Measurements from ENCODE around the gene LRRC75A. TPM values are rescaled to one million over a fixed set of nuclear protein-coding genes. Genes with fewer than 3 reads are reported as not detected.

LRRC75A gene
- total RNA-seq, 6 donors from 2014 or later: 2.1 to 7.3 (median 5.2) TPM

DNA sequence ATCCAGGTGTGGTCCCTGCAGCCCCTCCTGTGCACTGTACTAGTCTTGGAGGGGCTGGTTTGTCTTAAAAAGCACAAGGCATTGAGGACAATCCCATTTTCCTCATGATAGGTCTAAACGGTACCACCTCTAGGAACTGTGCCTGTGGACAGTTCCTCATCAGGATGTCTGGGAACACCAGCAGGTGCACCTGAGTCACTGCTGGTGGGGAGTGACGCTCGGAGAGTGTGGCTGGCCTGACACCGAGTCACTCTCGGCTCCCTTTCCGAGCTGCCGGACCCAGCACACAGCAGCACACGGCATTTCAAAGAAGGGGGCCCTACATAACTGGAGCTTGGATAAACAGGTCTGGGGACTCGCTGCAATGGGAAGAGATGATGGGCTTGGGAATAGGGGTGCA, 25.6 kb downstream of the LRRC75A start:
- Histone ChIP-seq H3K9me3 (no peaks in the 10 kb centered on the region), H3K36me3 (no peaks in the 10 kb centered on the region), H3K4me3 (no peak overlapping the region), H3K4me1 (peaks cover 0 to 15% (median 6%) of the 10 kb centered on the region in 4 donors), H3K27me3 (no peaks in the 10 kb centered on the region), H3K27ac (no peak overlapping the region)
- DNase-seq: no peak
- 83 to 88% methylated on average over 9 of the region's 9 CpGs for WGBS, 2 donors
- no peak for ATAC-seq (ENCODE audit: low FRiP score in 2 of 2)
- no peak for TF ChIP-seq EP300 (IDR thresholded peaks at IDR 0.05)
- TF ChIP-seq POLR2AphosphoS5 (IDR thresholded peaks at IDR 0.05): no peak
- TF ChIP-seq POLR2A (IDR thresholded peaks at IDR 0.05): no peak
- TF ChIP-seq, protein P1, sequence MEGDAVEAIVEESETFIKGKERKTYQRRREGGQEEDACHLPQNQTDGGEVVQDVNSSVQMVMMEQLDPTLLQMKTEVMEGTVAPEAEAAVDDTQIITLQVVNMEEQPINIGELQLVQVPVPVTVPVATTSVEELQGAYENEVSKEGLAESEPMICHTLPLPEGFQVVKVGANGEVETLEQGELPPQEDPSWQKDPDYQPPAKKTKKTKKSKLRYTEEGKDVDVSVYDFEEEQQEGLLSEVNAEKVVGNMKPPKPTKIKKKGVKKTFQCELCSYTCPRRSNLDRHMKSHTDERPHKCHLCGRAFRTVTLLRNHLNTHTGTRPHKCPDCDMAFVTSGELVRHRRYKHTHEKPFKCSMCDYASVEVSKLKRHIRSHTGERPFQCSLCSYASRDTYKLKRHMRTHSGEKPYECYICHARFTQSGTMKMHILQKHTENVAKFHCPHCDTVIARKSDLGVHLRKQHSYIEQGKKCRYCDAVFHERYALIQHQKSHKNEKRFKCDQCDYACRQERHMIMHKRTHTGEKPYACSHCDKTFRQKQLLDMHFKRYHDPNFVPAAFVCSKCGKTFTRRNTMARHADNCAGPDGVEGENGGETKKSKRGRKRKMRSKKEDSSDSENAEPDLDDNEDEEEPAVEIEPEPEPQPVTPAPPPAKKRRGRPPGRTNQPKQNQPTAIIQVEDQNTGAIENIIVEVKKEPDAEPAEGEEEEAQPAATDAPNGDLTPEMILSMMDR (IDR thresholded peaks at IDR 0.05): no peak

GRCh38 chr17:16465861-16466338, 26.1 kb downstream of the LRRC75A start:
- 32 to 61% methylated on average over 3 to 4 of the region's 4 CpGs for WGBS, 2 donors
- no peak overlapping the region for H3K4me3 ChIP-seq
- peak in 1 of 2 donors; percentile 57 for DNase-seq
- no peaks in the 10 kb centered on the region for H3K9me3 ChIP-seq
- H3K27ac ChIP-seq: no peak overlapping the region
- peak in 1 of 2 donors; percentile 71 for ATAC-seq (ENCODE audit: low FRiP score in 2 of 2)
- TF ChIP-seq, protein P1 (IDR thresholded peaks at IDR 0.05): no peak
- no peak for TF ChIP-seq EP300 (IDR thresholded peaks at IDR 0.05)
- TF ChIP-seq POLR2A (IDR thresholded peaks at IDR 0.05): no peak
- TF ChIP-seq POLR2AphosphoS5 (IDR thresholded peaks at IDR 0.05): no peak
- peaks cover 0 to 15% (median 6%) of the 10 kb centered on the region in 4 donors for H3K4me1 ChIP-seq
- no peaks in the 10 kb centered on the region for H3K36me3 ChIP-seq
- H3K27me3 ChIP-seq: no peaks in the 10 kb centered on the region

GRCh38 chr17:16465052-16465312, 27.0 kb downstream of the LRRC75A start:
- Histone ChIP-seq H3K4me1 (peaks cover 0 to 19% (median 6%) of the 10 kb centered on the region in 4 donors), H3K9me3 (no peaks in the 10 kb centered on the region), H3K36me3 (no peaks in the 10 kb centered on the region), H3K27me3 (no peaks in the 10 kb centered on the region), H3K27ac (no peak overlapping the region), H3K4me3 (no peak overlapping the region)
- 87 to 100% methylated on average over 3 of the region's 3 CpGs for WGBS, 2 donors
- ATAC-seq (ENCODE audit: low FRiP score in 2 of 2): no peak
- TF ChIP-seq, protein P1 (IDR thresholded peaks at IDR 0.05): no peak
- no peak for TF ChIP-seq POLR2A (IDR thresholded peaks at IDR 0.05)
- no peak for TF ChIP-seq EP300 (IDR thresholded peaks at IDR 0.05)
- TF ChIP-seq POLR2AphosphoS5 (IDR thresholded peaks at IDR 0.05): no peak
- no peak for DNase-seq

DNA sequence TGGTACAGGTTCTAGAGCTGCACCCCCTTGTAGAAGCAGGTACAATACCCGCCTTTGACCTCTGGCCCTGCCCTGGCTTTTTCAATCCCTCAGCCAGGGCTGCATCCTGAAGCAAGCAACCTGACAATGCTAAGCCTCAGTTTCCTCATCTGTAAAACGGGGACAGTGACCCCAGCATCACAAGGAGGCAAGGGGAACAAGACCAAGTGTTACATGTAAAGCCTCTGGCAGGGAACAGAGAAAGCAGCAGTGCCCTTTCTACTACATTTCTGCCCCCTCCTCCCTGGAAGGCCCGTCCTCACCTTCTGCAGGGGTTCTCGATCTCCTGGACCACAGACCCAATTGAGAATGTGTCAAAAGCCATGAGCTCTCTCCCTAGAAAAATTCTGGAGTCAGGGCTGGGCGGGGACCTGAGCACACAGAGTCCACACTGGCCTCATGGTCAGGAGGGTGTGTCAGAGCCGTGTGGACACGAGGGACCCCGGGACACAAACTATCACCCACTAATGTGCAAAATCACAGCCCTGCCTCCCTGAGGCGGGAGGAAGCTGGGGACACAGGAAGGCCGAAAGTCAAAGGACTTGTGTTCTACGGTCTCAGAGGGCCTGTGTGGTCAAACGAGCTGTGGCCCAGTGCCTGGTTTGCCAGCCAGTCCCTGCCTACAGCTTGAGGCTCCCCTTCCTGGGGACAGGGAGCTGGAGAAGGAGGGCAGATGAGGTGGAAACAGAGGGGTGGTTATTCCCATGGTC, 27.5 kb downstream of the LRRC75A start:
- no peaks in the 10 kb centered on the region for H3K36me3 ChIP-seq
- ATAC-seq (ENCODE audit: low FRiP score in 2 of 2) (no peak), DNase-seq (no peak)
- no peak for TF ChIP-seq POLR2A (IDR thresholded peaks at IDR 0.05)
- TF ChIP-seq, protein P1 (IDR thresholded peaks at IDR 0.05): no peak
- no peak for TF ChIP-seq POLR2AphosphoS5 (IDR thresholded peaks at IDR 0.05)
- no peak for TF ChIP-seq EP300 (IDR thresholded peaks at IDR 0.05)
- H3K4me1 ChIP-seq: peaks cover 0 to 23% (median 6%) of the 10 kb centered on the region in 4 donors
- WGBS, 2 donors: 77 to 86% methylated on average over 12 of the region's 12 CpGs
- H3K9me3 ChIP-seq: no peaks in the 10 kb centered on the region
- no peak overlapping the region for H3K27ac ChIP-seq
- H3K27me3 ChIP-seq: no peaks in the 10 kb centered on the region
- no peak overlapping the region for H3K4me3 ChIP-seq
